NCI-H128 (cell line): ENCODE measurements around the gene NSG1.

Source experiments
- DNase-seq: peaks from one replicate; lab custom pipeline; 2025; ENCODE audit not compliant: unreplicated experiment; lab: John Stamatoyannopoulos, UW

The NSG1 gene

GRCh38 chr4:4368809-4369580 is 17.9 kb upstream of the NSG1 start:
- no peak for DNase-seq

GRCh38 chr4:4374388-4375098 is 12.4 kb upstream of the NSG1 start:
- DNase-seq = no peak

- DNase-seq = no peak
Measured at GRCh38 chr4:4376074-4376473, 10.8 kb upstream of the NSG1 start.

- DNase-seq = no peak
Measured at GRCh38 chr4:4377191-4377590, 9.7 kb upstream of the NSG1 start.

- DNase-seq = no peak
Measured at GRCh38 chr4:4377732-4378460, 9.0 kb upstream of the NSG1 start.

DNA sequence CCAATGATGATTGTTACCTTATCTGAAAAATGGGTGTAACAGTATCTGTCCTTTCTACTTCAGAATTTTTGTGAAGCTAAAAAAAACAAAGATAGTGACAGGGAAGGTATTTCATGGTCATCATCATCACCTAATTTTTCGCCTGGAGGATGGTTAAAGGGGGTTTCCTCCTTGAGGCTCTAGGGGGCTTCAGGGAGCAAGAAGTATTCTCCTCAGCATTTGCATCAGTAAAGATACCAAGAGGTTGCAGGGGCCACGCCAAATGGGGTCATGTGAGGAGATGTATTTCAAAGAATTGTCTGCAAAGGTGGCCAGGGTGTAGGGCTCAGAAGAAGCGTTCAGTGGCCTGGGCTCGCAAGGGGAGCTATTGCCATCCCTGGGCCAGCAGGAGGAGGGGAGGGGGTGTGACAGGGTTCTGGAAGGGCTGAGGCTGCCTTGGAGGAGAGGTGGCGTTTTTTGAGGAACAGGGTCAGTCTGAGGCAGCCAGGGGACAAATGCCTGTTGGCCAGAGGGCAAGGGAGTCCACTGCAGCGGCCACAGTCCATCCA is 7.3 kb upstream of the NSG1 start:
- no peak for DNase-seq

DNA sequence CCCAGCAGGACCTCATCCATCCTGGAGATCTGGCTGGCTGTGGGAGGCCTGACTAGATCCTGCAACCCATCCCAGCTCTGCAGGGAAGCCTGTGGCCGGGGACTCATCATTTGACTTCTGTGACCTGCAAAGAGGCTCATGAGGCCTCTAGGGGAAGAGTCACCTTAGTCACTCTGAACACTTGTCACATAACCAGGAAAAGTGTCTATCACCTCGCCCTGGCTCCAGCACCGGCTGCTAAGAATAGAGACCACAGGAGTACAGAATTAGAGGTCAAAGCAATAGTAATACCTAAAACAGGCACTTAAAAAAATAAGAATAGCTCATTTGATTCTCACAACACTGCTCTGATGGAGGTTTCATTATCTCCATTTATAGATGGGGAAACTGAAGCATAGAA is 3.8 kb upstream of the NSG1 start:
- DNase-seq = no peak

DNA sequence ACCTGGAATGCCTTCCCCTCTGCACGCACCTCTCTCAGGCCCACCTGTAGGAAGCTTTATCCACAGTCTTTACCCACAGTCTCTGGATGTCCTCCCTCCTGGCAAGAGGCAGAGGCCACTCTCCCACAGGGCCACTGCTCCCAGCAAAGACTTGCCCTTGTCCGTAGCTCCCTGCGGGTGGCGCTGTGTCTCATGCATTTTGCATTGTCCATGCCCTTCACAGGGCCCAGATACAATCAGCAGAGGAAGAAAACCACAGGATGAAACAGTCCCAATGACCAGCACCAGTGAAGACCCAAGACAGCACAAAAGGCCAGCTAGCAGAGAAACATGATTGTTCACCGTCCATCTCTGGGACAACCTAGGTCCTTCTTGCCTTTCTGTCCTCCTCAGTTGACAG is 2.1 kb upstream of the NSG1 start:
- no peak for DNase-seq

GRCh38 chr4:4385729-4386295 is 1.1 kb upstream of the NSG1 start:
- no peak for DNase-seq

GRCh38 chr4:4386296-4386735 is 586 bp upstream of the NSG1 start:
- peak; percentile 14 for DNase-seq

GRCh38 chr4:4387531-4388310 is 819 bp downstream of the NSG1 start:
- DNase-seq = no peak

- DNase-seq = no peak
Measured at GRCh38 chr4:4388311-4388790, 1.4 kb downstream of the NSG1 start.

DNA sequence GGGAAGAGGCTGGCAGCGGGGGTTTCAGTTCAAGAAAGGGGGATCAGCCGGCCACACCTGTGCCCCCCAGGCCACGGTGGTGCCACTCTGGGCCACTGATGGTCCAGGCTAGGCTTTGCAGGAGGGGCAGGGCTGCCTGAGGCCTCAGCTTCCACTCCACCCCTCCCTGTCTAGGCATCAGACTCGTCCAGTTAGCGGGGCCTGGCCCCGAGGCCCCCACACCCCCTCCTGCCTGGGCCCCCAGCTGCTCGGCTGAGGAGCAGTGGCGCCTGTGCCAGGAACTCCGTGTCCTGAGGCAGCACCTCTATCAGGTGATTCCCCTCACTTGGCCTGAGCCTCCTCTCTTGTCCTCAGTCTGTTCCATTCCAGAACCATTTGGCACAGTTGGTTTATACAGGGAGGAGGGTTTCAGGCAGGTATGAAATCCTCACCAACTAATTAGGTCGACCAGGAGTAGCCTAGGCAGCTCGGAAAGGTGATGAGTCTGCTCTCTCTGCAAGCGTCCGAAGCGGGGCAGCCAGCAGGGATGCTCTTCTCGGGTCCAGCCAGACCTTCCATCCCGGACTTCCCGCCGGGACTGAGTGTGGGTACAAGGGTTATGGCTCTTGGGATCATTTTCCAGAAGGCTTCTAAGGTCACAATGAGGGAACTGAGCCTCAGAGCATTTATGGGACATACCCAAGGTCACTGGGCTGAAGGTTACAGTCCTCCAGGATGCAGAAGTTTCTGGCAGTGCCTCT is 2.1 kb downstream of the NSG1 start:
- DNase-seq = no peak

GRCh38 chr4:4390046-4390445 is 3.1 kb downstream of the NSG1 start:
- DNase-seq = no peak

DNA sequence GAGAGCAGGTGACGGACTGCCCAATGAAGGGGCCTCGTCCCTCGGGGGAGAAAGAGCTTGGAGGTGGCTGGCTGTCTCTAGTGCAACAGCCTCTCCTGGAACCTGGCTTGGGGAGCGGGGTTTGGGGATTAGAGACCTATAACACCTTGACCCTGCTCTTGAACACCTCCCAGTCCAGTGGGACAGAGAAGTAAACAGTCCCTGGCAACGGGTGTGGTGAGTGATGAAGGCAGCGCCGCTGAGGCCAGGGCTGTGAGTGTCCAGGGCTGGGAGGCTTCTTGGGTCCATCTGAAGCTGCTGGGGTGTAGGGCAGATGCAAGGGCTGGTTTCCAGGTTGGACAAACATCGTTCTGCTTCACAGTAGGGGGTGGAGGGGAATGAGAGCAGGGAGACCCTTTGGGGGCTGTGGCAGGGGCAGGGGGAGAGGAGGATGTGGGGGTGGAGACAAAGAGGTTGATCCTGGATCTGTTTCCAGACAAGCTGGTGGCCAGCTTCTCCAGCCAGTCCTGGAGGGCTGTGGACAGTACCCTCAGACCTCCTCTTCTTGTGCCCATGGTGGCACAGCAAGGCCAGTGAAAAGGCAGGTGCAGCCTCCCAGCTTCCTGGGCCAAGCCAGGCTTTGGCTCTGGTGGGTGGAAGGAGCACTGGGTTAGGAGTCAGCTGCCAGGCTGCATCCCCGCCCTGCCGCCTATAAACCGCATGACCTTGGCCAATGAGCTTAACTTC is 3.8 kb downstream of the NSG1 start:
- no peak for DNase-seq

- no peak for DNase-seq
Measured at GRCh38 chr4:4391866-4392265, 5.0 kb downstream of the NSG1 start.

DNA sequence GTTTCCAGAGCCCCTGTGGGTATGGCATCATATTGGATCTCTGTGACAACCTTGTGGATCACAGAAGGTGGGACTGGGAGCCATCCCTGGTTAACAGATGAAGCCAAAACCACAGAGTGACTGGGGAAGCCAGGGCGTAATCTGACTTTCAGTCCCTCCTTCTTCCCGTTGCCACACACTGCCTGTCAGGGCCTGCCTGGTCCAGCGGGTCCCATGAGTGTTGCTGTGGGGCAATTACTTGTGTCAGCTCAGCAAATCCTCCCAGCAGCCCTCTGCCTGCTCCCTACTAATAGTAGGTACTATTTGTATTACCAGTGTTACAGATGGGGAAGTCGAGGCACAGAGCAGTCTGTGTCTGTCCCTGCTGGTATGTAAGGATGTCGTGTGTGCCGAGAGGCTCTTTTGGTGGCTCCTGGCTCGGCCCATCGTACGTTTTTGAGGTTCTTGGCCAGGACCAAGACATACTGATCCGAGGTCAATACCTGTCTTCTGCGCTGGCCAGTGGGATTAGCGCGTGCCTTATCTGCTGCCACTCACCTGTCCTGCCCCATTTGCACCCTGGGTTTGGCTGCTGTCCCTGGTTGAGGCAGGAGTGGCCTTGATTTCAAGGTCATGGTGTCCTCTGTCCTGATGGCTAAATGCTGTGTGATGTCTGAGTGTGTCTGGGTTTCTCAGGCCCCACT is 5.7 kb downstream of the NSG1 start:
- no peak for DNase-seq

DNA sequence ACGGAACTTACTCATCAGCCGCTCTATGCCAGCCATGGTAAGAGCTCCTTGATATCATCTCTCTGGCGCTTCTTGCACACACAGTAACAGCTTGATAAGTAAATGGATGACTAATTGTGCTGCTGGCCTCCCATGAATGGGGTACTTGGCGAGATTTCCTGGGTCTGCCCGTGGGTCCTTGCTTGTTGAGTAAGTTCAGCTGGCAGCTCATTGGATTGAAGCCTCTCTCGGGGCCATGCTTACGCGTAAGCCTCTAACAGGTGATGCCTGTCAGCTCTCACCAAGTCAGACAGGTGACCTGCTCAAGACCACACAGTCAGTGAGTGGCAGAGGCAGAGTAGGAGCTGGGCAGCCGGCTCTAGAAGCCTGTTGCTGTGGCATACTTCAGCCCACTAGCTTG is 7.7 kb downstream of the NSG1 start:
- DNase-seq = no peak
